RPMI7951 (cell line): Measurements from ENCODE around the gene MXRA7. TPM values are rescaled to one million over a fixed set of nuclear protein-coding genes. Genes with fewer than 3 reads are reported as not detected.
A peak's percentile ranks its signal among the peaks of the same experiment; 100 is the strongest.
"Not testable (repeated sequence)": the region's sequence is repeated elsewhere in the genome, so short reads cannot be mapped to it uniquely, and the experiment has no call there.

Experiments used
- DNase-seq: peaks from one replicate; pipeline ENCODE4 v3.0.0-alpha.2; 2012; ENCODE audit warnings: low read depth
- total RNA-seq: library from RNA; depleted of rRNA; stranded (reverse); fragments of >200 nt; shearing (Covaris generic); gene quantifications from 2 replicates; pipeline ENCODE4 v1.2.3, GENCODE V29; 2014

The MXRA7 gene
- total RNA-seq, 1 experiment from 2014 or later, result 59.6 TPM

DNA sequence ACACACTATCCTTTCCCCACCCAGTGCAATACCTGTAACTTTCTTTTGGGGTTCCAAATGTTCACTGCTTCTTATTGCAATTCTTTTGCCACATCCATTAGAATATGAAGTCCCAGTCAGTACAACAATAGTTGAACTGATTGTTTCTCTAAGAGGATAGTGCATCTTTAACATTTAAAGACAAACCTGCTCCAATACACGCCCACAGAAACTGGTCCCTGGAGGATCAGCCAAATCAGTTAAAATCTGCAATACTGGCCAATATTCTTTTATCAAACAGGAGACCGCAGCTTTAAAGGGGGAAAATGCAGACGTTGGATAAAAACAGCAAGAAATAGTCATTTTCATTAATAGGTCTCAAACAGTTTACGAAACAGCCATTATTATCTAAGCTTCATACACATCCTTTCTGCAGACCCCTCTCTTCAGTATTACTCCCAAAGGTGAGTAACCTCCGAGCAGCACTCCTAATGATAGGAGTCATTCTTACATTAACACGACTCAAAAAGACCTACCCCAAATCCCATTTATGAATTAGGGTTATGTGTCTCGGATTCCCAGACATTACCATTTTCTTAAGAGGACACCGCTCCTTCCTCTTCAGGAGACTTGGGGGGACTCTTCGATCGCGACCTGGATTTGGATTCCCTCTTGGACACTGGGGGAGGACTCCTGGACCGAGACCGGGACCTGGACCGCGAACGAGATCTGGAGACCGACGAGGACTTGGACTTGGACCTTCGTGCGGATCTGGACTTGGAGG lies 25.0 kb upstream of the MXRA7 start:
- DNase-seq, result no peak

DNA sequence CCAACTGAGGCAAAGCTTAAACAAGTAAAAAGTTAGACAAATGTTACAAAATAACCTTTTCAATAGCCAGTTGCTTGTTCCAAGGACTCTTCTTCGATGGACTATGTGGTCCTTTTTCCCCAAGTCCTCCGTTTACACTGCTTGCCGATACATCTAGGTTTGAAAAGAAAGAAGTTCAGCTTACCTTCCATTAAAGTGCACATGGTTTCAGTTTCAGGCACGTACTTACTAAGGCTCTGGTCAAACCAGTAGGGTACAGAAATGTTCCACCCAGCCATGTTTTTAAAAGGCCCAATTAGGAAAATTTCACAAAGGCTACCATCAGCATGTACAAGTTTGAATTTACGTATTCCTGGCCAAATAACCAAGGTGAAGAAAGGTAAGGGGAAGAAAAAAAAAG lies 24.2 kb upstream of the MXRA7 start:
- DNase-seq, result no peak

DNA sequence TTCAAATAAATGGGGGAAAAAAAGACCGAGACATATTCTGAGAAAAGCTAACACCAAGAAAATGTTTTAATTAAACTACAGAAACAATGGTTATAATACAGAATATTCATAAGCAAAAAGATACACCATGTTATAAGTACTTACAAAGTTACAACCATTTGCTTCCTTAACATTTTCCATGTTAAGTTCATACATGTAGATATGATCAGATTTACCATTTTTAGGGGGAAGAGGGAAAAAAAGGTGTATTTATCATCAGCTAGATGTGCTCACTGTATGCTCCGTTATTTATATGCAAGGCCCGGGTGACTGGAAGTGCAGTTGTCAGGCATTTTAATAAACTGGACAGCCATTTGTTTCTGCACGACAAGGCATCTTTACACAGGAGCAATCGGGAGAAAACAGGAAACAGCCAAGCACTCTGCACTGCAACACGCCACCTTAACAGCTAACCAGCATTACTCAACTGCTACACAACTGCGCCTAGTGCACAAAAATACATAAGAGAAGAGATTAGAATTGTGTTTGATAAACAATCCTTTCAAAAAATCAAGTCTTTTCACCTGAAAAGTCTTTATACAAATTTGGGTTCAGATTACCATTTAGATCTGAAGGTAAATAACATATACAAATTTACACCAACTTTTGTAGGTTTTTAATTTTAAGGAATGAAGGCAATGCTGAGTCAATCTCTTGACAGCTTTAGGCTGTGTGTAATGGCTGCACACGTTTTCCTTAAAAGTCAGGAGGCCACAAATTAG lies 23.5 kb upstream of the MXRA7 start:
- DNase-seq, result no peak

DNA sequence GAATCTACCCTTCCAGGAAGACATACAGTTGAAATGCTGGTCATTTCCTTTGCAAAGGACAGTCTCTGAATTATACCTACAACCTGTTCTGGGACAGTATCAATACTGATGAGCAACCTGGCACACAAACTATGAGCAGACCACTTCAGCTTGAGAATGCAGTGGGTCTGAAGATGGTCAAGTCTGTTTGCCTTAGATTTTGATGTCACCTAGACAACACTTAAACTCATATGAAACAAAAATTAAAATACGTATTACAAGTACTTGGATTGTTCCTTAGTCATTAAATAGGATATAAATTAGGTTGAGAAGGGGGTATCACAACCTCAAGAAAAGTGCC lies 22.8 kb upstream of the MXRA7 start:
- no peak for DNase-seq

DNA sequence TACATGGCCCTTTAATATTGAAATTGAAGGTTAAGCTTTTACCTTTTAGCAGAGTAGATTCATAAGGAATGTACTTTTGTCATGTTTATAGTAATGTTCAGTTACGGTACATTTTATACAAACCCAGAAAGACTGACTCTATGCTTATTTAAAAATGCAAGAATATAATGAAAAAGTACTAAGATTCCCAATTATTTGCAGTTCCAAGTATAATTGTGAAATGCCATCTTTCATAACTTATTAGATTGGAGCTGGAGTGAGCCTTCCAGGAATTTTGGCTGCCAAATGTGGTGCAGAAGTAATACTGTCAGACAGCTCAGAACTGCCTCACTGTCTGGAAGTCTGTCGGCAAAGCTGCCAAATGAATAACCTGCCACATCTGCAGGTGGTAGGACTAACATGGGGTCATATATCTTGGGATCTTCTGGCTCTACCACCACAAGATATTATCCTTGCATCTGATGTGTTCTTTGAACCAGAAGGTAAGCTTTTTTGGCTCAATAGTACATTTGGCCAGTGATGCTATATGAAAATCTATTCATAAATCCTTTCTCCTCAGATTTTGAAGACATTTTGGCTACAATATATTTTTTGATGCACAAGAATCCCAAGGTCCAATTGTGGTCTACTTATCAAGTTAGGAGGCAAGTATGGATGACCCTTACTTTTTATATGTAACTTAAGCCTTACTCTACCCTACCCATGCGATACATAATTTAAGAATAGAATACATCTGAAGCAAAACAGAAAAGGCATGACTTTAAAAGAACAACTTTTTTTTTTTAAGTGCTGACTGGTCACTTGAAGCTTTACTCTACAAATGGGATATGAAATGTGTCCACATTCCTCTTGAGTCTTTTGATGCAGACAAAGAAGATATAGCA lies 22.2 kb upstream of the MXRA7 start:
- DNase-seq, result no peak

DNA sequence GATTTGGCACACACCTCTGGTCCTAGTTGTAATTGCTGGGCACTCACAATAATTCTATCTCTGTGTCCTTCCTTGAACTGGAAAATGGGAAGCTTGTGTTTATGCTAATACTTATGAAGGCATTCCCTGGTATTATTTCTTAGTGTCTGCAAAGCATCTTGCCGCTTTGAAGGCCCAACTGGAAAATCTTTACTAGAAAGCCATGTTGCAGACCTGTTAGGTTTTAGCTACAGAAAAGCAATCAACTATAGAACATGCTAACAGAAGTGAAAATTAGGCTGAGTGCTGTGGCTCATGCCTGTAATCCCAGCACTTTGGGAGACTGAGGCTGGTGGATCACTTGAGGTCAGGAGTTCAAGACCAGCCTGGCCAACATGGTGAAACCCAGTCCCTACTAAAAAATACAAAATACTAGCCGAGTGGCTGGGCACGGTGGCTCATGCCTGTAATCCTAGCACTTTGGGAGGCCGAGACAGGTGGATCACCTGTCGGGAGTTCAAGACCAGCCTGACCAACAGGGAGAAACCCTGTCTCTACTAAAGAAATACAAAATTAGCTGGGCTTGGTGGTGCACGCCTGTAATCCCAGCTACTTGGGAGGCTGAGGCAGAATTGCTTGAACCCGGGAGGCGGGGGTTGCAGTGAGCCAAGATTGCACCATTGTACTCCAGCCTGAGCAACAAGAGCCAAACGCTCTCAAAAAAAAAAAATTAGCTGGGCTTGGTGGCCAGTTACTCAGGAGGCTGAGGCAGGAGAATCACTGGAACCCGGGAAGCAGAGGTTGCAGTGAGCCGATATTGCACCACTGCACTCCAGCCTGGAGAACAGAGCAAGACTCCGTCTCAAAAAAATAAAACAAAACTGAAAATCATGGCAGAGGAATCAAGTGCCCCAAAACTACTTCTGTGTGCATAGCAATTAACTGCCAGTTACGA lies 21.3 kb upstream of the MXRA7 start:
- not testable (repeated sequence) for DNase-seq

DNA sequence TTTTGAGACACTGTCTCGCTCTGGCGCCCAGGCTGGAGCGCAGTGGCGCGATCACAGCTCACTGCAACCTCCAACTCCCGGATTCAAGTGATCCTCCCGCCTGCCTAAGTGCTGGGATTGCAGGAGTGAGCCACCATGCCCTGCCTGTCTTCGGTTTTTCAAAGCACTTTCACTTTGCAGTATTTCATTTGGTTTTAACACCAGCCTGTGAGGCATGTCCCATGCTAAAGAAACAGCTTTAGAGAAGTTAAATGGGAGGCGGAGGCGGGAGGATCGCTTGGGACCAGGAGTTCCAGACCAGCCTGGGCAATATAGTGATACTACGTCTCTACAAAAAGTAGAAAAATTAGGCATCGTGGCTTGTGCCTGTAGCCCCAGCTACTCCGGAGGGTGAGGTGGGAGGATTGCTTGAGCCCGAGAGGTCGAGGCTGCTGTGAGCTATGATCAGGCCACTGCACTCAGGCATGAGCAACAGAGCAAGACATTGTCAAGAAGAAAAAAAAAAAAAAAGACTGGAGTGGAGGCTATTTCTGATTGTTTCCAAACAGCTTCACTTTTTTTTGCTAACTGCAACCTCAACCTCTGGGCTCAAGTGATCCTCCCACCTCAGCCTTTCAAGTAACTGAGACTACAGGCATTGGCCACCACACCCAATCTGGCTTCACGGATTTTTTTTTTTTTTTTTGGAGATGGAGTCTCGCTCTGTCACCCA lies 17.1 kb upstream of the MXRA7 start:
- peak; percentile 50 for DNase-seq

DNA sequence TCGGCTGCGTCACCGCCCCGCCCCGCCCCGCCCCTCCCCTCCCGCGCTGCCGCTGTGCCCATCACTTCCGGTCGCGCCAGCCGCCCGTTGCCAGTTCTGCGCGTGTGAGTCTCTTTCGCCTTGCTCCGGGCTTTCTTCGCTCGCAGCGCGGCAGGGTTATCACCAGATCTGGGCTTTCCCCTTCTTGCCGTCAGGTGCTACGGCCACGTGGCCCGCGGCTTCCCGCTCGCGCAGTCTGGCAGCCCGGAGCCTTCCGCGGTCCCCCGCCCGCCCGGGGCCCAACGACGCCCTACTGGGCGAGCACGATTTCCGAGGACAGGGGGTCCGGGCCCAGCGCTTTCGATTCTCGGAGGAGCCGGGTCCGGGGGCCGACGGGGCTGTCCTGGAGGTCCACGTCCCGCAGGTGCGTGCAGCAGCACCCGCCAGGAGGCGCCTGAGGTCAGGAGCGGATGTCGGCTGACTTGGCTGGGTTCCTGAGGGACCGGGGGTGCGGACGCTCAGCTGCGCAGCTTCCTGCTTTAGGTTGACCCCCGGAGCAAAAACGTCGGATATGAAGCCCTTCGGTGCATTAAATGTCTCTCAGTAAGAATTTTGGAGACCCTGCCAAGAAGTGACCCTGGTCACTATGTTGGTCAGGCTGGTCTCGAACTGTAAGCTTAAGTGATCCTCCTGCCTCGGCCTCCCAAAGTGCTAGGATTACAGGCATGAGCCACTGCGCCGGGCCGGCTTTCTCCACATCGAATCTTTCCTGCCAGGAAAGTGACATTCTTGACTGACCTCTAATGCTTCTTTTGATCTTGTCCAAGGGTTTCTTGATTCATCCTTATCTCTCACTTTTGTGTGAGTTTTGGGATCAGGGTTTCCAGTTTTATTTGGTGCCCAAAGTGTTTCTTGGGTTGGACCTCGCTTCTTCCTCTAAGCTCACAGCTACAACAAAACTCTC lies 16.3 kb upstream of the MXRA7 start, which contains the start of gene METTL23:
Gene METTL23 (plus strand): TSS at position 64 of the 943 bp plus-strand sequence. CDS start 2,872 bp downstream, outside the sequence.
- DNase-seq, result peak; percentile 73

DNA sequence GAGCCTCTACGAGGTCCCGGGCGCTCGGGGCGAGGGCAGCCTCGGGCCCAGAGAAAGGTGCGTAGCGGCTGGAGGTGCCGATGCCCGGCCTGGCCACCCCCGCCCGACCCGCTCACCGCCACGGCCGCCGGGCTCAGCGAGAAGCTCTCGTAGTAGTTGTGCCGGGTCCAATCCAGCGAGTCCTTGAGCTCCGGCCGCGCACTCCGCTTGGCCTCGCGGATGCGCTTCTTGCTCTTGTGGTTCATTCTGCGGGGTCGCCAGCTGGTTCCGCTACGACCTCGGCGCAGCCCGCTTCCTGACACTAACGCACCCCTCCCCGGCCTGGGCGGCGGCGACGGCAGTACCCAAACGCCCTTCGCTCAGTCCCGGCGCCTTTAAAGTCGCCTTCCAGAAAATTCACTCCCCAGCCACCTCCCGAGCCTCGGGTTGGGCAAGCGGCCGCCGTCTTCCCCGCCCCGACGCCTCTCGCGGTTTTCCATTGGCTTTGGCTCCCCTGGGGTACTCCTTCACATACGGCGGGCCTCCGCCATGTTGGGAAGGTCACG lies 15.5 kb upstream of the MXRA7 start, which contains the start of gene JMJD6:
Gene JMJD6 (minus strand): TSS at position 376 of the 545 bp plus-strand sequence. CDS start 131 bp downstream, at position 245.
- peak; percentile 93 for DNase-seq

DNA sequence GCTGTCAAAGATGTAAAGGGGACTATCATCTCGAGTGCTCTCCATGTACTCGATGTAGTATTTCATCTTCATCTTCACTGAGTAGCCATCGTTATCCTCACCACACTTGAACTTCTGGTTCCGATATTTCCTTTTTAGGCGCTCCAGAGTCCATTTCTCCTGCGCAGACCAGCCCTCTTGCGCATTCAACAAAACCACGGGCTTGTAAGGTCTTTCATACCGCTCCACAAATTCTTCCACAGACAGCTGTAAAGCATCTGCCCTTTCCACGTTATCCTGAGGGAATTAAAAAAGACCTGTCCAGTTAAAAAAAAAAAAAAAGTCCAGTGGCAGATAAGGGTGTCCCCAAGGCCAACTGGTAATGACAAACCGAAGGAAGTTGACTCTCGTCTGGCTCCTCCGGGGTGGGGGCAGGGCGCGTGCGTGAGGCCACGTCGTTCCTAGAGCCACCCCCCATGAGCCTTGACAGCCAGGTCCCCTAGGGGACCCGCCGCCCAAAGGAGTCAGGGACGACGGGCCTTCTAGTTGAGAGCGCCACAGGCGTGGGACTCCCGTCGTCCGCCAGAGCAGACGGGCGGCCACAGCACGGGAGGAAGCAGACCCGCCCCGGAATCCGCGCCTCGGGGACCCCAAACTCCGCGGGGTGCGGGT lies 14.9 kb upstream of the MXRA7 start:
- DNase-seq, result peak; percentile 46

DNA sequence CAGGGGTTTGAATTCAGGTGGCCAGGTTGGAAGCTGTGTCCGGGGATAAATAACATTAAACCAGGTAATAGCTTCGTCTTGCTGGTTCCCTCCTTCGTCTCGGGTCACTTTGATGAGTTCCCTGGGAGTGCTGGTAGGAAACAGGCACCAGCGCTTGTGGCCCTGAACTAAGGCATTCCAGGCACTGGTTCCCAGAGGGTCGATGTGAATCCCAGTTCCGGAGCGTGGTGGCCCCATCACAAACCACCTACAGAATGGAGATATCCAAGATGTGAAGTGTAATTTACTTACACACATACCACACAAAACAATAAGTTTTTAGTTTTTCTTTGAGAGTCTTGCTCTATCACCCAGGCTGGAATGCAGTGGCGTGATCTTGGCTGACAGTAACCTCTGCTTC lies 13.0 kb upstream of the MXRA7 start:
- DNase-seq, result no peak

DNA sequence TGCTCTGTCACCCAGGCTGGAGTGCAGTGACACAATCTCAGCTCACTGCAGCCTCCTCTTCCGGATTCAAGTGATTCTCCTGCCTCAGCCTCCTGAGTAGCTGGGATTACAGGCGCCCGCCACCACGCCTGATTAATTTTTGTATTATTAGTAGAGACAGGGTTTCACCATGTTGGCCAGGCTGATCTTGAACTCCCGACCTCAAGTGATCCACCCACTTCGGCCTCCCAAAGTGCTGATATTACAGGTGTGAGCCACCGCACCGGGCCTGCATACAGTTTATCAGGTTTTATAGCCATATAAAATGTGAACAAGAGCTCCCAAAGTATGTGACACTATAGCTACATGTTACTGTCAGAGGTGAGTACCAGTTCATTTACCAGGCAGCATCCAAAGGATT lies 12.2 kb upstream of the MXRA7 start:
- not testable (repeated sequence) for DNase-seq

DNA sequence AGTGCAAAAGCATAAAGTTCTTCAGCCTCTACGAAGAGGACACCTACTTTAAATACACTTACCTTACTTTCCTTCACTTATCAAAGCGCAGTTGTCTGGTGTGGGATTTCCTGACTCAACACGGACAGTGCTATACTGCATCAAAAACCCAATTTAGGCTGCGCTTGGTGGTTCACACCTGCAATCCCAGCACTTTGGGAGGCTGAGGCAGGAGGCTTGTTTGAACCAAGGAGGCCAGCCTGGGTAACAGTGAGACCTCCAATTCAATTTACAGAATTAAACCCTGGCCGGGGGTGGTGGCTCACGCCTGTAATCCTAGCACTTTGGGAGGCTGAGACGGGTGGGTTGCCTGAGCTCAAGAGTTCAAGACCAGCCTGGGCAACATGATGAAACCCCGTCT lies 11.5 kb upstream of the MXRA7 start:
- DNase-seq, result no peak

DNA sequence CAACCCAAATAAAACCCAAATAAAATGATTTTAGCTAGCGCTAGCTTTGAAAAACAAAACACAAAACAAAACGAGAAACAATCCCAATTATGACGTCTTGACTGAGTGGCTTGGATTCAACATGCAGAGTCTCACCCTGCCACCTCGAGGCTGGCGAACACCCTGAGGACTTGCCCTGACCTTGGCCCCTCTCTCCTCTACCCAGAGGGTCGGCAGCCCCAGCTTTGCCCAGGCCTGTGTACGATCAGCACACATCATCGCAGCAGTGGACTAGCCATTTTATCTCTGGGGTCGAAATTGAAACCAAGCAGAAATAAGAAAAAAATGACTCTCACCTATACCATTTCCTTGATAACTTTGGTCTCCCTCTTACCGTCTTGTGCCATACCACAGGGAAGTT lies 10.7 kb upstream of the MXRA7 start:
- no peak for DNase-seq

DNA sequence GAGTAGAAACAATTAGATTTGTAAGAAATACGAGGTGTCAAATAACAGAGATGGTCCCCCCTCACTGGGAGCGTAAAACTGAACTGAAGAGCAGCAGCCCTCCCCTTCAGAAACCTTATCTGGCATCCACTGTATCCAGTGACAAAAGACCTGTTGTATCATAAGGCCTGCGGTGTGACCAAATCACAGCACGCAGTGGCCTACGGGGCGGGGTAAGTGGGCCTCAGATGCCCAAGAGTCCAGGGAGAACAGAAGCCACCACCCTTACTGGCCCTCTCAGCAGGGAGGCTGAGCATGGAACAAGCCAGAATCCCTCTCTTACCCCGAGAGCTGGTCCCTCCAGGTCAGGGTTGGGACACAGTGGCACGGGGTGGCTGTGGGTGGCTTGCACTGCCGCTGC lies 10.2 kb upstream of the MXRA7 start:
- no peak for DNase-seq

DNA sequence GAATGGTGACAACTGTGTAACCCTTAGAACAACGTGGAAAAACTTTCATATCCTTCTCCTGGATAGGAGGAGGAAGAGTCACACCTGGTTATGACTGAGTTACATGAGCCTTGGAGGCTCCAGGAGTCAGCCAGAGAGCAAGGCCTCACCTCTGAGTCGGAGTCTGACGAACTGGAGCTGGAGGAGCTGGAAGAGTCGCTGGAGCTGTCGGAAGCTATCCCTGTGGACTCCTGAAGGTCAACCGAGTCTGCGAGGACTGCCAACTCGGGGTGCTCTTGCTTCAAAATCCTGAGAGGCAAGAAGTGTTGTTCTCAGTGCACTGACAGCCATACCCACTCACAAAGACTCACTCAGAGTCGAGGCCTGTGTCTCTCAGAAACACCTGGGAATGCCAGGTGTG lies 9.4 kb upstream of the MXRA7 start:
- no peak for DNase-seq

DNA sequence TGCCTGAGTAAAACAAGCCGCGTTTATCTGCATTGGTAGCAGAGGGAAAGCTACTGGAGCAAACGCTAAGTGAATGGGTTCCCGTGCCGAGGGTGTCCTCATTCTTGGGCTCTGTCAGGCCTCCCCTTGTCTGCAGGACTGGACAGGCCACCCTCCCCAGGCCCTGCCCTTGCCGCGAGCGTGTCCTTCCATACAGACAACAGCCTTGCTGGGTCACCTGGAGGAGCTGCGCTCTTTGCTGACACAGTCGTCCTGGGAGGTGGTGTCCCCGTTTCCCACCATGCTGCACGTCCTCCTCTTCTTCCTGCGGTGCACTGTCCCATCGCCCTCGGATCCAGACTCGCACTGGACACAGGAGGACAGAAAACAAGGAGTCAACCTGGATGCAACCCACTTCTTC lies 7.8 kb upstream of the MXRA7 start:
- no peak for DNase-seq

DNA sequence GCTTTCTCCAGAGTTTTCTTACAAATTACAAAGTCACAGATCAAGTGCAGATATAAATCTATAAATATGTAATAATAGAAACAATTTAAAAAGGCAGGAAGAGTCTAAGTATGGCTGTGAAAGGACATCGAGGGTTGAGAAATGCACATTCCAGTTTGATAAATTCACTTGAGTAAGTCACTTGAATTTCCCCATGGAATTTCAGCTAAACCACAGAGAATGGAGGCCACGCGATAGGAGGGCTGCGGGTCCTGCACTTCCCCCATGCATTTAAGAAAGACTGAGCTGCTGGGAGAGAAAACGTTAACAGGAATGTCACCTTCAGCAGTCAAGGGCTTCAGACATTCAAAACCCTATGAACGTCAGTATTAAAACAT lies 6.1 kb upstream of the MXRA7 start:
- DNase-seq, result peak; percentile 69
